GM12892 (cell line): ENCODE data around the gene CS.

Source experiments
- POLR2A ChIP-seq: IDR thresholded peaks from 2 replicates; pipeline ENCODE4 v1.6.1; 2011; ENCODE audit warnings: low read depth, low read length, control low read depth
- POLR2AphosphoS5 ChIP-seq: IDR thresholded peaks from 2 replicates; pipeline ENCODE4 v1.6.1; 2011; ENCODE audit warnings: low read depth, low read length, control low read depth

DNA sequence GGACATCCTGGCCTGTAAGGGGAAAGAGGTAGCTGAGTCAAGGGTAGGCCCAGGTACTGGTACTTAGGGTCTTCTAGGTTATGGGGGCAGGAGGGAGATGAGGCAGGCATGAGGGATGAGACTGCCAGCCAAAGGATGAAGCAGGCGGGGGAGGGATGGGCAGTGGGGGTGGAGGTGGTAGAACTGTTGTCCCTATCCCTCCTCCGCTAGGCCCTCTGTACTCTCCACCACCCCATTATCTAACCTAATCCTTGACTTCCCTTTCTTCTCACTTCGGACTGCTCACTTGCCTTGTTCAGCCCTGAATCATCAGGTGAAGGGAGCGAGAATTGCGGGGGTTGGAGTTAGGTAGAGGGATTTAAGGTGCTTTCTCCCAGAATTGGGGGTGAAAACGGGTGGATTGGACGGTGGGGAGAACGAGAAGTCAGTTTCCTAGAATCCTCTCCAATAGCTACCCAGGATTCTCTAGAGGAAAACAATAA, 33.1 kb upstream of the CS start:
- TF ChIP-seq POLR2AphosphoS5 (no peak), POLR2A (no peak)
